ENCODE results near the gene GARNL3.

GARNL3 gene

DNA sequence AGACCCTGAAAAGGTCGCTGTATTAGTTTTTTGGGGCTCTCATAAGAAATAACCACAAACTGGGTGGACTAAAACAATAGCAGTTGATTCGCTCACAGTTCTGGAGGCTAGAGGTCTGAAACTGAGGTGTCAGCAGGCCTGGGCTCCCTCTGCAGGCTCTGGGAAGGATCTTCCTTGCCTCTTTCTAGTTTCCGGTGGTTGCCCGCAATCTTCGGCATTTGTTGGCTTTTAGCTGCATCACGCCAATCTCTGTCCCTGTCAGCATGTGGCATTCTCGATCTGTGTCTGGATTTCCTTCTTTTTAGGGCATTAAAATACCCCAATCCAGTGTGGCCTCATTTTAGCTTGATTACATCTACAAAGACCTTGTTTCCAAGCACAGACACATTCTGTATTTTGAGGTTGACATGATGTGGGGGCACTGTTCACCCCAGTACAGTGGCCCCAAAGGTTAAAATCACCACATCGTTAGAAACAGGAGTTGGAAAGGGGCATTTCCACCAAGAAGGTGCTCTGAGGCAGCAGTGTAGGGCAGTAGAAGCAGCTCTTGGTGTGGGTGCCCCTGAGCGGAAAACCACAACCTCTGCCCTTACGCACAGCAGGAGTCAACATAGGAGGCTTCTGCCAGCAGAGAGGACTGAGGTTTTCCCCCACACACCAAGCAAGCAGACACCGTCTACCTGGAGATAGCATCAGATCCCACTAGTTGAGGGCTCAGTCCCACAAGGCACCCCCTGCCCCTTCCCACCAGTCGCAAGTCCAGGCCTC, 173.1 kb downstream of the GARNL3 start:
- no peak overlapping the region for H3K4me3 ChIP-seq (ENCODE audit: low read depth, low read length)
- no peak for DNase-seq (ENCODE audit: low read depth)
- TF ChIP-seq, protein P1, sequence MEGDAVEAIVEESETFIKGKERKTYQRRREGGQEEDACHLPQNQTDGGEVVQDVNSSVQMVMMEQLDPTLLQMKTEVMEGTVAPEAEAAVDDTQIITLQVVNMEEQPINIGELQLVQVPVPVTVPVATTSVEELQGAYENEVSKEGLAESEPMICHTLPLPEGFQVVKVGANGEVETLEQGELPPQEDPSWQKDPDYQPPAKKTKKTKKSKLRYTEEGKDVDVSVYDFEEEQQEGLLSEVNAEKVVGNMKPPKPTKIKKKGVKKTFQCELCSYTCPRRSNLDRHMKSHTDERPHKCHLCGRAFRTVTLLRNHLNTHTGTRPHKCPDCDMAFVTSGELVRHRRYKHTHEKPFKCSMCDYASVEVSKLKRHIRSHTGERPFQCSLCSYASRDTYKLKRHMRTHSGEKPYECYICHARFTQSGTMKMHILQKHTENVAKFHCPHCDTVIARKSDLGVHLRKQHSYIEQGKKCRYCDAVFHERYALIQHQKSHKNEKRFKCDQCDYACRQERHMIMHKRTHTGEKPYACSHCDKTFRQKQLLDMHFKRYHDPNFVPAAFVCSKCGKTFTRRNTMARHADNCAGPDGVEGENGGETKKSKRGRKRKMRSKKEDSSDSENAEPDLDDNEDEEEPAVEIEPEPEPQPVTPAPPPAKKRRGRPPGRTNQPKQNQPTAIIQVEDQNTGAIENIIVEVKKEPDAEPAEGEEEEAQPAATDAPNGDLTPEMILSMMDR (IDR thresholded peaks at IDR 0.05; ENCODE audit: low read depth, low read length, missing control alignments): no peak

DNA sequence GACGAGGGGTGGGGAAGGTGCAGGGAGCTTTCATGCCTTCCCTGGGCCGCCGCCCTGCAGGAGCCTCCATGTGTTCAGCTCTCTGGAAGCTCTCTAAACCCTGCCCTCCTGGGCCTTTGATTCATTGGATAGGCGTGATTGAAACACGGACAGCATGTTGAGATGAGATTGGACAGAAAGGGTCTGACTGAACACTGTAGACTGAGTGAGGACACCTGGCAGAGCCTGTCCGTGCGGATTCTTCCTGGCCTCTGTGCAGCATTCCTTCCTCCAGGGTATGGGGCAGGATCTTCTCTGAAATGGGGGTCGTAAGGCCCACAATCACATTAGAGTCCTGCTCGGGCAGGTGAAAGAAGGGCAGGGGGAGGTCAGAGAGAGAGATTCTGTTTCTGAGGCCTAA, 173.8 kb downstream of the GARNL3 start:
- DNase-seq (ENCODE audit: low read depth): no peak

More for the DNA sequence above, 173.8 kb downstream of the GARNL3 start:
- TF ChIP-seq, protein P1 (IDR thresholded peaks at IDR 0.05; ENCODE audit: low read depth, low read length, missing control alignments): no peak
- H3K4me3 ChIP-seq (ENCODE audit: low read depth, low read length): no peak overlapping the region
